ENCODE data around the gene SMG6.

The SMG6 gene

GRCh38 chr17:2214047-2214928 lies 89.3 kb downstream of the SMG6 start:
- H2AFZ ChIP-seq (ENCODE audit: low read depth, low read length, severe bottlenecking), result no peak overlapping the region
- no peaks in the 10 kb centered on the region for H3K27me3 ChIP-seq (ENCODE audit: low read length)
- H3K9me2 ChIP-seq (replicated peaks; ENCODE audit: insufficient read depth, low read length), result no peaks in the 10 kb centered on the region
- H3K27ac ChIP-seq (ENCODE audit: low read depth, low read length), result no peak overlapping the region
- H3K4me3 ChIP-seq (ENCODE audit: insufficient read depth, low read length, poor library complexity, severe bottlenecking), result no peak overlapping the region
- H3K9me3 ChIP-seq (ENCODE audit: insufficient read depth, low read length), result no peaks in the 10 kb centered on the region
- no peak overlapping the region for H3K9ac ChIP-seq (ENCODE audit: low read length)
- 0 out of 2 replicates have a peak, but pooled peaks cover 3% of the 10 kb centered on the region for H3K36me3 ChIP-seq (ENCODE audit: low read length)
- TF ChIP-seq EZH2phosphoT487 (conservative IDR thresholded peaks at IDR 0.05; ENCODE audit: low read length) (no peak), CTCF (IDR thresholded peaks at IDR 0.05; ENCODE audit: insufficient read depth, low read length, poor library complexity, severe bottlenecking) (no peak)
- H3K4me2 ChIP-seq (ENCODE audit: low read depth, low read length, poor library complexity, severe bottlenecking), result peak overlapping the region; percentile 90
- no peaks in the 10 kb centered on the region for H4K20me1 ChIP-seq (ENCODE audit: low read depth, low read length)
- H3F3A ChIP-seq (ENCODE audit: insufficient read depth), result peaks cover 11% of the 10 kb centered on the region; the same call in 1 of the 2 replicates
- no peaks in the 10 kb centered on the region for H3K79me2 ChIP-seq (ENCODE audit: insufficient read depth, low read length)

DNA sequence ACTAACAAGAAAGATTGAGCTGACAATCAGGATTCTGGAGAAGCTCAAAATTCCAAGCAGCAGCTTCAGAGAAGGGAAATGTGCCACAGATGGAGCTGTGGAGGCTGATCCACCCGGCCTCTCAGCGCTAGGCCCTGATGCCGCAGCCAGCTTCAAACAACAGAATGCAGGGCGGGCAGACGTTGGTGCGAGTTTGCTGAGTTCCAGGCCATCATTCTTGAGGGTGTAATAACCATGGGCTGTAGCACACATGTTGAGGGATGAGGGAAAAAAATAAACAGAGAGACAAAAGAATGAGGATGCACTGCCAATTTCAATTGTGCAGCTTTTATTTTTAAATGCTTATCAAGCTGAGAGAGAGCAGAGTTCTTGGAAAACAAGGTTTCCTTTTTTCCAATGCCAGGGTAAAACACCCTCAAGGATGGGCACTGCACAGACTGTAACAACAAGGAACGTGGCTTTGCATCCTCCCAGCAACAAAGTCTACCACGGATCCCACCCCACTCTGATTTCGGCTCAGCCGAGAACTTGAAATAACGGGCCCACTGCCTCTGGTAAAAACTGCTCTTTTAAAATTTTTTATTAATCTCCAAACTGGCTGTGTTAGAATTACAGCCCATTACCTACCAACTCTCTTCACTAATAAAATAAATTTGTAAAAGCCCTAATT lies 90.2 kb downstream of the SMG6 start:
- 0 out of 2 replicates have a peak, but pooled peaks cover 3% of the 10 kb centered on the region for H3K36me3 ChIP-seq (ENCODE audit: low read length)
- no peaks in the 10 kb centered on the region for H3K9me2 ChIP-seq (replicated peaks; ENCODE audit: insufficient read depth, low read length)
- H3F3A ChIP-seq (ENCODE audit: insufficient read depth), result peaks cover 11% of the 10 kb centered on the region; the same call in 1 of the 2 replicates
- no peak overlapping the region for H3K27ac ChIP-seq (ENCODE audit: low read depth, low read length)
- no peaks in the 10 kb centered on the region for H4K20me1 ChIP-seq (ENCODE audit: low read depth, low read length)
- no peaks in the 10 kb centered on the region for H3K79me2 ChIP-seq (ENCODE audit: insufficient read depth, low read length)
- no peak overlapping the region for H3K9ac ChIP-seq (ENCODE audit: low read length)
- TF ChIP-seq CTCF (IDR thresholded peaks at IDR 0.05; ENCODE audit: insufficient read depth, low read length, poor library complexity, severe bottlenecking) (no peak), EZH2phosphoT487 (conservative IDR thresholded peaks at IDR 0.05; ENCODE audit: low read length) (no peak)
- no peaks in the 10 kb centered on the region for H3K9me3 ChIP-seq (ENCODE audit: insufficient read depth, low read length)
- no peaks in the 10 kb centered on the region for H3K27me3 ChIP-seq (ENCODE audit: low read length)
- H2AFZ ChIP-seq (ENCODE audit: low read depth, low read length, severe bottlenecking), result no peak overlapping the region
- H3K4me2 ChIP-seq (ENCODE audit: low read depth, low read length, poor library complexity, severe bottlenecking), result no peak overlapping the region
- H3K4me3 ChIP-seq (ENCODE audit: insufficient read depth, low read length, poor library complexity, severe bottlenecking), result no peak overlapping the region

GRCh38 chr17:2212400-2212981 lies 91.1 kb downstream of the SMG6 start:
- H3K4me3 ChIP-seq (ENCODE audit: insufficient read depth, low read length, poor library complexity, severe bottlenecking), result no peak overlapping the region
- 0 out of 2 replicates have a peak, but pooled peaks cover 3% of the 10 kb centered on the region for H3K36me3 ChIP-seq (ENCODE audit: low read length)
- H2AFZ ChIP-seq (ENCODE audit: low read depth, low read length, severe bottlenecking), result no peak overlapping the region
- no peaks in the 10 kb centered on the region for H4K20me1 ChIP-seq (ENCODE audit: low read depth, low read length)
- H3K79me2 ChIP-seq (ENCODE audit: insufficient read depth, low read length), result no peaks in the 10 kb centered on the region
- H3K27me3 ChIP-seq (ENCODE audit: low read length), result no peaks in the 10 kb centered on the region
- no peak overlapping the region for H3K27ac ChIP-seq (ENCODE audit: low read depth, low read length)
- H3F3A ChIP-seq (ENCODE audit: insufficient read depth), result peaks cover 11% of the 10 kb centered on the region; the same call in 1 of the 2 replicates
- H3K9ac ChIP-seq (ENCODE audit: low read length), result no peak overlapping the region
- no peak for TF ChIP-seq CTCF (IDR thresholded peaks at IDR 0.05; ENCODE audit: insufficient read depth, low read length, poor library complexity, severe bottlenecking)
- no peak for TF ChIP-seq EZH2phosphoT487 (conservative IDR thresholded peaks at IDR 0.05; ENCODE audit: low read length)
- H3K4me2 ChIP-seq (ENCODE audit: low read depth, low read length, poor library complexity, severe bottlenecking), result no peak overlapping the region
- no peaks in the 10 kb centered on the region for H3K9me2 ChIP-seq (replicated peaks; ENCODE audit: insufficient read depth, low read length)
- H3K9me3 ChIP-seq (ENCODE audit: insufficient read depth, low read length), result no peaks in the 10 kb centered on the region
